Fibroblast of skin of left biceps (primary cell): ENCODE data around the gene UGT1A7.

Source experiments
- DNase-seq, 2 experiments: peaks; one replicate each; pipeline ENCODE4 v3.0.0-alpha.2; 2013; ENCODE audit warnings: low read depth in 2 of 2

Gene UGT1A7

GRCh38 chr2:233761040-233761769 lies 79.5 kb downstream of the UGT1A7 start:
- no peak for DNase-seq

GRCh38 chr2:233764264-233764663 lies 82.6 kb downstream of the UGT1A7 start:
- DNase-seq = no peak

DNA sequence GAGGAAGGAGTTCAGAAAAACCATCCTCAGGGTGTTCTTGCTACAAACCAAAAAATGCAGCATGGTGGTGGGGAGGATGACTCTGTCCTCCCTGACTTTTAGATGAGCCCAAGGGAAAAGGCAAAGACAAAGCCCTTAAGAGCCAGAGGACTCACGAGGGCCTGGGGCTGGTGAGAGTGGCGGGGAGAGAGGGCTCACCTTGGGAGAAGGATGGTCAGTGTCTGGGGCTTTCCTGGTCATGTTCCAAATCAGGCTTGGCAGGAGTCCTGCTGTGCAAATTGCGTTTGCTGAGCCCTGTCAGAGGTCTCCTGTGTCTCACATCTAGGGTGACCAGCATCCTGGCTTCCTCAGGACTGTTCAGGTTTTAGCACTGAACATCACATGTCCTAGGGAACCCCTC lies 83.1 kb downstream of the UGT1A7 start:
- DNase-seq = no peak

GRCh38 chr2:233766416-233766815 lies 84.7 kb downstream of the UGT1A7 start:
- no peak for DNase-seq

DNA sequence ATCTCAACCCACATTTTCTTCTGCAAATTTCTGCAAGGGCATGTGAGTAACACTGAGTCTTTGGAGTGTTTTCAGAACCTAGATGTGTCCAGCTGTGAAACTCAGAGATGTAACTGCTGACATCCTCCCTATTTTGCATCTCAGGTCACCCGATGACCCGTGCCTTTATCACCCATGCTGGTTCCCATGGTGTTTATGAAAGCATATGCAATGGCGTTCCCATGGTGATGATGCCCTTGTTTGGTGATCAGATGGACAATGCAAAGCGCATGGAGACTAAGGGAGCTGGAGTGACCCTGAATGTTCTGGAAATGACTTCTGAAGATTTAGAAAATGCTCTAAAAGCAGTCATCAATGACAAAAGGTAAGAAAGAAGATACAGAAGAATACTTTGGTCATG lies 86.4 kb downstream of the UGT1A7 start:
- DNase-seq = no peak

DNA sequence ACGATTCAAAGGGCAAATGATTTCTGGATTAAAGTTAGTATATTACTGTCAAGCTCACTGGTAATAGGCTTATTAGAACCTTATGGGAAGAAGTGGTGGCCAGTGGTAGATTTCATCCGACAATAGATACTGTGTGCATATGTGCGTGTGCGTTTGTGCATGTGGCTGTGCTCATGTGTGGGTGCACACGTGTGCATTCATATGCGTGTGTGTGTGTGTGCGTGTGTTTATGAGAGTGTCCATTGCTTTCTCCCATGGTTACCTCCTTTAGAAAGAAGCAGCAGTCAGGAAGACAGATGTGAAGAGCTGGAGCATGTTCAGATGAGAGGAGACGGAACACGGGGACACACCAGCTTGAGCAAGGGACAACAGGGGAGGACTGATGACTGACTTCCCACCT lies 87.6 kb downstream of the UGT1A7 start:
- DNase-seq = no peak

DNA sequence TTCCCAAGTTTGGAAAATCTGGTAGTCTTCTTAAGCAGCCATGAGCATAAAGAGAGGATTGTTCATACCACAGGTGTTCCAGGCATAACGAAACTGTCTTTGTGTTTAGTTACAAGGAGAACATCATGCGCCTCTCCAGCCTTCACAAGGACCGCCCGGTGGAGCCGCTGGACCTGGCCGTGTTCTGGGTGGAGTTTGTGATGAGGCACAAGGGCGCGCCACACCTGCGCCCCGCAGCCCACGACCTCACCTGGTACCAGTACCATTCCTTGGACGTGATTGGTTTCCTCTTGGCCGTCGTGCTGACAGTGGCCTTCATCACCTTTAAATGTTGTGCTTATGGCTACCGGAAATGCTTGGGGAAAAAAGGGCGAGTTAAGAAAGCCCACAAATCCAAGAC lies 90.5 kb downstream of the UGT1A7 start:
- no peak for DNase-seq

- DNase-seq = no peak
These were observed 90.9 kb downstream of the UGT1A7 start for GRCh38 chr2:233772583-233772982.

- no peak for DNase-seq
These were observed 92.2 kb downstream of the UGT1A7 start for GRCh38 chr2:233773854-233774253.

- DNase-seq = no peak
These were observed 93.7 kb downstream of the UGT1A7 start for GRCh38 chr2:233775414-233775813.

GRCh38 chr2:233778030-233778429 lies 96.3 kb downstream of the UGT1A7 start, which contains the start of gene MROH2A:
Gene MROH2A (plus strand): TSS chr2:233778330. CDS start chr2:233779359, 1,029 bp downstream.
- no peak for DNase-seq

GRCh38 chr2:233779722-233780121 lies 98.0 kb downstream of the UGT1A7 start:
- DNase-seq = no peak

GRCh38 chr2:233780771-233781170 lies 99.1 kb downstream of the UGT1A7 start:
- DNase-seq = no peak

DNA sequence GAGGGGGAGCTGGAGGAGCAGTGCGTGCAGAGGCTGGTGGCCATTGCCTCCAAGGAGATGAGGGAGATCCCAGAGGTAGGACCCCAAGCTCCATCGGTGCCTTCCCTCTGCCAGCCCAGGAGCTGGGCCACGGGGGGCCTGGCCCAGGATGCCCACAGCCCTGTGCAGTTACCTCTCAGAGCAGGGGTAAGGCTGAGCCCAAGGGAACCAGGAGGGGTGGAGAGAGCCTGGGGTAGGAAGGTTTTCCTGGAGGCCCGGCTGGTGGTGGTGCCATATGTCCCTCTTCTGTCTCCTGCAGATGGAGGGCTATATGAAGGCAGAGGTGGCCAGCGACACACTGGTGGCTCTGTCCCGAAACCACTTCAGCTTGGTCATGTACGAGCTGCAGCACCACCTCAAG lies 107.9 kb downstream of the UGT1A7 start:
- DNase-seq = no peak

GRCh38 chr2:233791151-233791882 lies 109.6 kb downstream of the UGT1A7 start:
- no peak for DNase-seq

- no peak for DNase-seq
These were observed 110.2 kb downstream of the UGT1A7 start for GRCh38 chr2:233791883-233792329.

DNA sequence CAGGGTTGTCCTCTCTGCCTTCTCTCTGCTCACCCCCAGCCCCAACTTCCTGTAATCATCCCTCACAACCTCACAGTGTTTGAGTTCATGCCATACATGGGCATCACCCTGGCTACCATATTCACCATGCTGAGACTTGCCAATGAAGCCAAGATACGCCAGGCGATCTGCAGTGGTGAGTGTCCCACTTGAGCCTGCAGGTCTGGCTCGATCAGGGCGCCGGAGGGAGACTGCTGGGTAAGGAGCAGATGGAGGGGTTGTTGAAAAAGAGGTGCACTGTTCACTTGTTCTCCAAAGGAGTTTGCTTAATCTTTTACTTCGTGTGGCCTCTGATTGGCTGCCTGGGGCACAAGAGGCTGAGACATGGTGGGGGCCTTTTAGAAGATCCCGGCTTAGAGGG lies 111.0 kb downstream of the UGT1A7 start:
- no peak for DNase-seq

- no peak for DNase-seq
These were observed 111.9 kb downstream of the UGT1A7 start for GRCh38 chr2:233793465-233794127.

GRCh38 chr2:233794128-233794658 lies 112.5 kb downstream of the UGT1A7 start:
- DNase-seq = no peak

GRCh38 chr2:233795735-233796171 lies 114.1 kb downstream of the UGT1A7 start:
- DNase-seq = no peak

DNA sequence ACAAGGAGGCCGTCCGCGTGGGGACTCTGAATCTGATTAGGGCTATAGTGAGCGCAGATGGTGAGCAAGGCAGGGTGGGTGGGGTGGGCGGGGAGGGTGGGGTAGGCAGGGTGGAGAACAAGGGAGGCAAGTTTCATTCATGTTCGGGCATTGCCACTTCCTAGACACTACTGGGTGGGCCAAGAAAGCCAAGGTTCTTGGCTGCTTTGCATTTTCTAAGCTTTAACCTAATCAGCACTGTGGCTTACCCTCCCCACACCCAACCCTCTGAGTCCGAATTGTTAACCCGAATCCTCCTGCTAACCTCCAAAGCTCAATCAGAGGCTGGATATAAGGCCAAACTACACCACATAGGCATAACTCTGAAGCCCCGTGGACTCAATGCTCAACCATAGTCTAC lies 114.6 kb downstream of the UGT1A7 start:
- no peak for DNase-seq

DNA sequence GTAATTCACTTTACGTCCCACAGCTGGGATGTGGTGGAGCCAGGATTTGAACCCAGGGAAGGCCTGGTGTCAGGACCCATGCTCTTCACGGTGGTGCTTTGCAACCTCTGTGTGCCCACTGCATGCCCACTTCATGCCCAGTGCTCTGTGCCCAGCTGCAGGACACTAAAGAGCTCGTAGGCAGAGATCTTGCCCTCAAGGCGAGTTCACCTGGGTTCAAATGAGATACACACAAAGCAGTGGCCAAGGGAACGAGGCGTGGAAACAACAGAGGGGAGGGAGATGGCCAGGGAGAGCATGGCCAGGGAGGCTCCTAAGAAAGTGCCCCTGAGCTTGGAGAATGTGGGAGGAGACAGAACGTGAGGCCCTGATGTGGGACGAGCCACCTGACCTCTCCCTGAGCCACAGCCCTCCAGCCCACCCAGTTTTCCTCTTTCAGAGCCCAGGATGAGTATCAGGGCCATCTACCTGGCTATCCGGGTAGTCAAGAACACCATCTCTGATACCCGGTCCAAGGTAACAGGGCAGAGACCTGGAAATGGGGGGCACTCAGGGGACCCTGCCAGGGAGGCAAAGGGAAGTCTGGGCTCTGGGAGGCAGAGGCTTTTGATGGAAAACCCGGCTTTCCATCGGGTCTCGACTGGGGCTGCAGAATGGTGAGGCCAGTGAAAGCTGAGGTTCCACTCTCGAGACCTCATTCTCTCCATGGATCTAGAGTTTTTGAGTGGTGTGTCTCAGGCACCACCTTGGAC lies 116.8 kb downstream of the UGT1A7 start:
- DNase-seq = no peak
